Measurements from ENCODE around the gene ZNF860. TPM values are rescaled to one million over a fixed set of nuclear protein-coding genes. Genes with fewer than 3 reads are reported as not detected.

The ZNF860 gene
- polyA plus RNA-seq (2013, experiment 1 of 4) = 0.17 TPM
- 0.18 TPM for polyA plus RNA-seq (2013, experiment 2 of 4)
- polyA plus RNA-seq (2013, experiment 3 of 4) = 0.11 TPM
- polyA plus RNA-seq (2013, experiment 4 of 4) = 0.12 TPM

GRCh38 chr3:31981206-31982181, at the start of gene ZNF860, which contains the start of gene OSBPL10:
ZNF860 (plus strand) TSS chr3:31981750; CDS start chr3:31989080, 7,330 bp downstream.
OSBPL10 (minus strand) TSS chr3:31981262; CDS start chr3:31981179, 83 bp downstream.
- Histone ChIP-seq H3K4me3 (ENCODE audit: insufficient read depth, low read depth, low read length) (peak within 1 kb of the TSS; percentile 76), H3K27me3 (ENCODE audit: control insufficient read depth, insufficient read depth, low read length, poor library complexity, severe bottlenecking) (peaks cover 49% of the 10 kb centered on the region), H3K4me1 (ENCODE audit: control insufficient read depth, insufficient read depth, low read length) (no peaks in the 10 kb centered on the region), H3K27ac (ENCODE audit: insufficient read depth, low read depth, low read length, poor library complexity, severe bottlenecking) (no peak within 1 kb of the TSS), H3K9me3 (ENCODE audit: control insufficient read depth, low read length) (no peaks in the 10 kb centered on the region), H3K36me3 (ENCODE audit: control insufficient read depth, insufficient read depth, low read length) (no peaks in the 10 kb centered on the region)
- 2 to 3% methylated on average over 65 of the region's 65 CpGs for WGBS, 2 experiments

- Histone ChIP-seq H3K4me3 (ENCODE audit: insufficient read depth, low read depth, low read length) (no peak overlapping the region), H3K27me3 (ENCODE audit: control insufficient read depth, insufficient read depth, low read length, poor library complexity, severe bottlenecking) (no peaks in the 10 kb centered on the region), H3K36me3 (ENCODE audit: control insufficient read depth, insufficient read depth, low read length) (no peaks in the 10 kb centered on the region), H3K27ac (ENCODE audit: insufficient read depth, low read depth, low read length, poor library complexity, severe bottlenecking) (no peak overlapping the region), H3K4me1 (ENCODE audit: control insufficient read depth, insufficient read depth, low read length) (no peaks in the 10 kb centered on the region), H3K9me3 (ENCODE audit: control insufficient read depth, low read length) (no peaks in the 10 kb centered on the region)
- WGBS, 2 experiments = 93 to 96% methylated on average over 3 of the region's 3 CpGs
These were observed 48.6 kb upstream of the ZNF860 start for GRCh38 chr3:31932990-31933389.

GRCh38 chr3:31934018-31934417, 47.5 kb upstream of the ZNF860 start:
- Histone ChIP-seq H3K27ac (ENCODE audit: insufficient read depth, low read depth, low read length, poor library complexity, severe bottlenecking) (no peak overlapping the region), H3K27me3 (ENCODE audit: control insufficient read depth, insufficient read depth, low read length, poor library complexity, severe bottlenecking) (no peaks in the 10 kb centered on the region), H3K4me1 (ENCODE audit: control insufficient read depth, insufficient read depth, low read length) (no peaks in the 10 kb centered on the region), H3K36me3 (ENCODE audit: control insufficient read depth, insufficient read depth, low read length) (no peaks in the 10 kb centered on the region), H3K4me3 (ENCODE audit: insufficient read depth, low read depth, low read length) (no peak overlapping the region), H3K9me3 (ENCODE audit: control insufficient read depth, low read length) (no peaks in the 10 kb centered on the region)
- 88% methylated on average over 1 of the region's 1 CpG; no CpG with 5 or more reads in 1 of the 2 experiments for WGBS, 2 experiments

GRCh38 chr3:31934866-31935265, 46.7 kb upstream of the ZNF860 start:
- Histone ChIP-seq H3K36me3 (ENCODE audit: control insufficient read depth, insufficient read depth, low read length) (no peaks in the 10 kb centered on the region), H3K27me3 (ENCODE audit: control insufficient read depth, insufficient read depth, low read length, poor library complexity, severe bottlenecking) (no peaks in the 10 kb centered on the region), H3K27ac (ENCODE audit: insufficient read depth, low read depth, low read length, poor library complexity, severe bottlenecking) (no peak overlapping the region), H3K9me3 (ENCODE audit: control insufficient read depth, low read length) (no peaks in the 10 kb centered on the region), H3K4me1 (ENCODE audit: control insufficient read depth, insufficient read depth, low read length) (no peaks in the 10 kb centered on the region), H3K4me3 (ENCODE audit: insufficient read depth, low read depth, low read length) (no peak overlapping the region)
- 82 to 98% methylated on average over 3 of the region's 3 CpGs for WGBS, 2 experiments

GRCh38 chr3:31936420-31937060, 45.0 kb upstream of the ZNF860 start:
- WGBS, 2 experiments = 58 to 86% methylated on average over 1 of the region's 1 CpG
- Histone ChIP-seq H3K27me3 (ENCODE audit: control insufficient read depth, insufficient read depth, low read length, poor library complexity, severe bottlenecking) (no peaks in the 10 kb centered on the region), H3K27ac (ENCODE audit: insufficient read depth, low read depth, low read length, poor library complexity, severe bottlenecking) (no peak overlapping the region), H3K4me3 (ENCODE audit: insufficient read depth, low read depth, low read length) (no peak overlapping the region), H3K9me3 (ENCODE audit: control insufficient read depth, low read length) (no peaks in the 10 kb centered on the region), H3K4me1 (ENCODE audit: control insufficient read depth, insufficient read depth, low read length) (no peaks in the 10 kb centered on the region), H3K36me3 (ENCODE audit: control insufficient read depth, insufficient read depth, low read length) (no peaks in the 10 kb centered on the region)

GRCh38 chr3:31937225-31937624, 44.3 kb upstream of the ZNF860 start:
- 79% methylated on average over 4 of the region's 4 CpGs for WGBS, 2 experiments

GRCh38 chr3:31942446-31942845, 39.1 kb upstream of the ZNF860 start:
- no peaks in the 10 kb centered on the region for H3K36me3 ChIP-seq (ENCODE audit: control insufficient read depth, insufficient read depth, low read length)
- H3K4me3 ChIP-seq (ENCODE audit: insufficient read depth, low read depth, low read length) = no peak overlapping the region
- H3K9me3 ChIP-seq (ENCODE audit: control insufficient read depth, low read length) = no peaks in the 10 kb centered on the region
- WGBS, 2 experiments = 91 to 98% methylated on average over 2 of the region's 2 CpGs
- no peaks in the 10 kb centered on the region for H3K4me1 ChIP-seq (ENCODE audit: control insufficient read depth, insufficient read depth, low read length)
- H3K27ac ChIP-seq (ENCODE audit: insufficient read depth, low read depth, low read length, poor library complexity, severe bottlenecking) = no peak overlapping the region
- no peaks in the 10 kb centered on the region for H3K27me3 ChIP-seq (ENCODE audit: control insufficient read depth, insufficient read depth, low read length, poor library complexity, severe bottlenecking)

More at GRCh38 chr3:31937225-31937624, 44.3 kb upstream of the ZNF860 start:
- H3K36me3 ChIP-seq (ENCODE audit: control insufficient read depth, insufficient read depth, low read length) = no peaks in the 10 kb centered on the region
- no peaks in the 10 kb centered on the region for H3K4me1 ChIP-seq (ENCODE audit: control insufficient read depth, insufficient read depth, low read length)
- no peak overlapping the region for H3K4me3 ChIP-seq (ENCODE audit: insufficient read depth, low read depth, low read length)
- H3K27ac ChIP-seq (ENCODE audit: insufficient read depth, low read depth, low read length, poor library complexity, severe bottlenecking) = no peak overlapping the region
- H3K9me3 ChIP-seq (ENCODE audit: control insufficient read depth, low read length) = no peaks in the 10 kb centered on the region
- H3K27me3 ChIP-seq (ENCODE audit: control insufficient read depth, insufficient read depth, low read length, poor library complexity, severe bottlenecking) = no peaks in the 10 kb centered on the region

- Histone ChIP-seq H3K4me1 (ENCODE audit: control insufficient read depth, insufficient read depth, low read length) (no peaks in the 10 kb centered on the region), H3K9me3 (ENCODE audit: control insufficient read depth, low read length) (no peaks in the 10 kb centered on the region), H3K27ac (ENCODE audit: insufficient read depth, low read depth, low read length, poor library complexity, severe bottlenecking) (no peak overlapping the region), H3K36me3 (ENCODE audit: control insufficient read depth, insufficient read depth, low read length) (no peaks in the 10 kb centered on the region), H3K4me3 (ENCODE audit: insufficient read depth, low read depth, low read length) (no peak overlapping the region), H3K27me3 (ENCODE audit: control insufficient read depth, insufficient read depth, low read length, poor library complexity, severe bottlenecking) (no peaks in the 10 kb centered on the region)
These were observed 38.5 kb upstream of the ZNF860 start for GRCh38 chr3:31943041-31943440.

GRCh38 chr3:31945738-31946052, 35.9 kb upstream of the ZNF860 start:
- no peak overlapping the region for H3K4me3 ChIP-seq (ENCODE audit: insufficient read depth, low read depth, low read length)
- no peaks in the 10 kb centered on the region for H3K4me1 ChIP-seq (ENCODE audit: control insufficient read depth, insufficient read depth, low read length)
- no peaks in the 10 kb centered on the region for H3K9me3 ChIP-seq (ENCODE audit: control insufficient read depth, low read length)
- H3K36me3 ChIP-seq (ENCODE audit: control insufficient read depth, insufficient read depth, low read length) = no peaks in the 10 kb centered on the region
- H3K27me3 ChIP-seq (ENCODE audit: control insufficient read depth, insufficient read depth, low read length, poor library complexity, severe bottlenecking) = no peaks in the 10 kb centered on the region
- WGBS, 2 experiments = 93% methylated on average over 3 of the region's 3 CpGs
- H3K27ac ChIP-seq (ENCODE audit: insufficient read depth, low read depth, low read length, poor library complexity, severe bottlenecking) = no peak overlapping the region

GRCh38 chr3:31946484-31947081, 35.0 kb upstream of the ZNF860 start:
- 93 to 94% methylated on average over 10 of the region's 10 CpGs for WGBS, 2 experiments
- no peaks in the 10 kb centered on the region for H3K4me1 ChIP-seq (ENCODE audit: control insufficient read depth, insufficient read depth, low read length)
- H3K27me3 ChIP-seq (ENCODE audit: control insufficient read depth, insufficient read depth, low read length, poor library complexity, severe bottlenecking) = no peaks in the 10 kb centered on the region
- H3K4me3 ChIP-seq (ENCODE audit: insufficient read depth, low read depth, low read length) = no peak overlapping the region
- no peak overlapping the region for H3K27ac ChIP-seq (ENCODE audit: insufficient read depth, low read depth, low read length, poor library complexity, severe bottlenecking)
- H3K9me3 ChIP-seq (ENCODE audit: control insufficient read depth, low read length) = no peaks in the 10 kb centered on the region
- no peaks in the 10 kb centered on the region for H3K36me3 ChIP-seq (ENCODE audit: control insufficient read depth, insufficient read depth, low read length)

Measured in ectodermal cell (in vitro differentiated cells).